Suprapubic skin (tissue), 4 donors: ENCODE results near the gene RPL22. TPM values are rescaled to one million over a fixed set of nuclear protein-coding genes. Genes with fewer than 3 reads are reported as not detected.

ENCODE experiments used
- DNase-seq, 2 donors: peaks; one replicate each; pipeline ENCODE4 v3.0.0-alpha.2; 2019; ENCODE audit warnings: low spot score in 2 of 2
- H3K27ac ChIP-seq: fragments of 200-600 bp; sonication (generic); one replicate; pipeline ENCODE4 v1.5.1; 2019
- H3K27me3 ChIP-seq: fragments of 200-600 bp; sonication (generic); one replicate; pipeline ENCODE4 v1.5.1; 2019
- H3K36me3 ChIP-seq: fragments of 200-600 bp; sonication (generic); one replicate; pipeline ENCODE4 v1.5.1; 2019
- H3K4me1 ChIP-seq: fragments of 200-600 bp; sonication (generic); one replicate; pipeline ENCODE4 v1.5.1; 2019
- H3K4me3 ChIP-seq: fragments of 200-600 bp; sonication (generic); one replicate; pipeline ENCODE4 v1.5.1; 2019; ENCODE audit warnings: mild to moderate bottlenecking
- H3K9me3 ChIP-seq: fragments of 200-600 bp; sonication (generic); one replicate; pipeline ENCODE4 v1.5.1; 2019
- EP300 ChIP-seq: sonication (generic); formaldehyde crosslinking; IDR thresholded peaks from one replicate; pipeline ENCODE4 v1.6.1; 2017; ENCODE audit warnings: antibody characterized with exemption
- POLR2A ChIP-seq, 2 donors: fragments of 450-650 bp; IDR thresholded peaks; one replicate each; pipeline ENCODE4 v1.6.1; 2017; ENCODE audit warnings: antibody characterized with exemption in 2 of 2, mild to moderate bottlenecking in 2 of 2, moderate library complexity in 2 of 2
- POLR2AphosphoS5 ChIP-seq, 3 donors: sonication (generic); formaldehyde crosslinking; IDR thresholded peaks; one replicate each; pipeline ENCODE4 v1.6.1; 2017; ENCODE audit warnings: antibody characterized with exemption in 3 of 3
- WGBS: methylation state at CpG from one replicate; pipeline ENCODE4 v1.1.5; 2018; 5-methylcytosine and 5-hydroxymethylcytosine counted together
- total RNA-seq, 4 donors: library from RNA; depleted of rRNA; stranded (reverse); fragments of >200 nt; gene quantifications; one replicate each; pipeline ENCODE4 v1.1.0, GENCODE V29; 2016
- TF ChIP-seq, protein P1 (sequence below), 2 donors: fragments of 200-600 bp in 1 of 2; fragments of 450-650 bp in 1 of 2; sonication (generic) in 1 of 2; IDR thresholded peaks; one replicate each; pipeline ENCODE4 v1.5.1; 2016 to 2019; ENCODE audit warnings: antibody characterized with exemption in 2 of 2, mild to moderate bottlenecking in 1 of 2, moderate library complexity in 1 of 2

RPL22 gene
- total RNA-seq, 4 donors from 2014 or later = 152 to 206 (median 171) TPM

DNA sequence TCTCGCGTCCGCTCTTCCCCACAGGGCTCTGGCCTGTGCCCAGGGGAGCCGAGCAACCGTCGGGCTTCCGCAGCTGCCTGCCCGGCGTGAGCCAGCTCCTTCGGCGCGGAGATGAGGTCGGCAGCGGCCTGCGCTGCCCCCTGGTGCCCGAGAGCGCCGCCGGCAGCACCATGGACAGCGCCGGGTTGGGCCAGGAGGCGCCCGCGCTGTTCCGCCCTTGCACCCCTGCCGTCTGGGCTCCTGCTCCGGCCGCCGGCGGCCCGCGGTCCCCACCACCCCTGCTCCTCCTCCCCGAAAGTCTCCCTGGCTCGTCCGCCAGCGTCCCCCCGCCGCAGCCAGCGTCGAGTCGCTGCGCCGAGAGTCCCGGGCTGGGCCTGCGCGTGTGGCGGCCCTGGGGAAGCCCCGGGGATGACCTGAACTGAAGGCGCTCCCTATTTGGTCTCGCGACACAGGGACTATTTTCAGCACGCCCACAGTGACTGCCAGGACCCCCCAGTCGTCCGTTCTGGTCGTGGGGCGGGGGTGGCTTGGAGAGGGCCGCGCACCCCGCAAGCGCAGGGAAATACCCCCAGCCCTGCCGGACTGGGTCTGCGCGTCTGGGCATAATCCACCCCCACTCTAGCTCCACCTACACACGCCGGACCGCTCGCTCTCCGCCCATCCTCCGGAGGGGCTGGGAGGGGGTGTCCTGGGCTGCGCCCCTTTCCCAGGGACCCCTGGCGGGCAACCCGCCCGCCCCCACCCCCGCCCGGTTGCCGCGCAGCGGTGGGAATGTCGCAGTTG, 45.9 kb upstream of the RPL22 start:
- H3K4me3 ChIP-seq = no peak overlapping the region
- H3K27me3 ChIP-seq = peaks cover 91% of the 10 kb centered on the region

DNA sequence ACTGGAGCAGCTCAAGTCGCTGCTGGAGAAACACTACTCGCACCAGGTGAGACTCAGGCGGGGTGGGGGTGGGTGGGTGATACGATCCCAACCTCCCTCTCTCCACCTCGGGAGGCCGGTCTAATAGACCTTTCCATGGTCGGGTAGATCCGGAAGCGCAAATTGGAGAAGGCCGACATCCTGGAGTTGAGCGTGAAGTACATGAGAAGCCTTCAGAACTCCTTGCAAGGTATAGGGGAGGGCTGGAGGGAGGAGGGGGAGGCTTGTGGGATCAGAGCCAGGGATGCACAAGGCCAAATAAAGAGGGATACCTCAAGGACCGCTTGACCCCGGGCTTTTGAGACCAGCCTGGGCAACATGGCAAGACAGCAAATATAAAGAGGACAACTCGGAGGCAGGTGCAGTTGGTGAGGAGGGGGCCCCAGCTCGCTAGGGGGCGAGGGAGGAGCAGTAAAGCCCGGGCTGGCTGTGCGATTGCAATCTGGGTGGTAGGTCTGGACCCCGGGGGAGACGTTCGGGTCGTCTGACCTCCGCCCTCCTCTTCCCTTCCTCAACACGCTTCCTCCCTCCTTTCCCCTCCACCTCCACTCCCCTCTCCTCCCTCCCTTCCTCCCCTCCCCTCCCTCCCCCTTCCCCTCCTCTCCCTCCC, 45.1 kb upstream of the RPL22 start:
- Histone ChIP-seq H3K27me3 (peaks cover 91% of the 10 kb centered on the region), H3K9me3 (no peaks in the 10 kb centered on the region)
- 3% methylated on average over 20 of the region's 24 CpGs for WGBS

More for the DNA sequence above, 45.9 kb upstream of the RPL22 start:
- Histone ChIP-seq H3K4me1 (peaks cover 52% of the 10 kb centered on the region), H3K27ac (no peak overlapping the region), H3K9me3 (no peaks in the 10 kb centered on the region), H3K36me3 (no peaks in the 10 kb centered on the region)
- 0% methylated on average over 2 of the region's 79 CpGs for WGBS
- TF ChIP-seq EP300 (no peak), POLR2A (IDR thresholded peaks at IDR 0.05) (no peak), POLR2AphosphoS5 (IDR thresholded peaks at IDR 0.05) (peak in 1 of 3 donors; percentile 53)
- TF ChIP-seq, protein P1, sequence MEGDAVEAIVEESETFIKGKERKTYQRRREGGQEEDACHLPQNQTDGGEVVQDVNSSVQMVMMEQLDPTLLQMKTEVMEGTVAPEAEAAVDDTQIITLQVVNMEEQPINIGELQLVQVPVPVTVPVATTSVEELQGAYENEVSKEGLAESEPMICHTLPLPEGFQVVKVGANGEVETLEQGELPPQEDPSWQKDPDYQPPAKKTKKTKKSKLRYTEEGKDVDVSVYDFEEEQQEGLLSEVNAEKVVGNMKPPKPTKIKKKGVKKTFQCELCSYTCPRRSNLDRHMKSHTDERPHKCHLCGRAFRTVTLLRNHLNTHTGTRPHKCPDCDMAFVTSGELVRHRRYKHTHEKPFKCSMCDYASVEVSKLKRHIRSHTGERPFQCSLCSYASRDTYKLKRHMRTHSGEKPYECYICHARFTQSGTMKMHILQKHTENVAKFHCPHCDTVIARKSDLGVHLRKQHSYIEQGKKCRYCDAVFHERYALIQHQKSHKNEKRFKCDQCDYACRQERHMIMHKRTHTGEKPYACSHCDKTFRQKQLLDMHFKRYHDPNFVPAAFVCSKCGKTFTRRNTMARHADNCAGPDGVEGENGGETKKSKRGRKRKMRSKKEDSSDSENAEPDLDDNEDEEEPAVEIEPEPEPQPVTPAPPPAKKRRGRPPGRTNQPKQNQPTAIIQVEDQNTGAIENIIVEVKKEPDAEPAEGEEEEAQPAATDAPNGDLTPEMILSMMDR (IDR thresholded peaks at IDR 0.05) = peak; percentile 73 to 86
- DNase-seq = no peak

DNA sequence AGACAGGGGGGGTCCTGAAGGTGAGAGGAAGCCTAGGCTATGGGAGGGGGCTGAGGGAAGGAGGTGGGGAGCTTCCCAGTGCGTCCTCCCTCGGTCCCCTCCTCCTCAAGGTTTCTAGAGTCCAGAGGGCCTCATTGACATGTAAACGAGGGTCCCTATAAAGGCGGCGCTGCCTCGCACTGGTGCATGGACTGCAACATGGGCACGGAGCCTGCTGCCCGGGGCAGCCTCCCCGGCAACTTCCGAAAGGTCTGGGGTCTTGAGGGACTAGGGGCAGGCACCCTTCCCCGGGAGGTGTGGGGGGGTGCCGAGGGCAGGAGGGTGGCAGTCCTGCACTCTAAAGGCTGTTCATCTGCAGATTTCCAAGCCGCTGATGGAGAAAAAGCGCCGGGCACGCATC, 44.6 kb upstream of the RPL22 start, which contains the start of gene HES3:
TSS of gene HES3 (plus strand) at position 187 of the 400 bp plus-strand sequence. CDS start at position 374, 187 bp downstream.
- H3K27ac ChIP-seq = no peak within 1 kb of the TSS
- H3K36me3 ChIP-seq = no peaks in the 10 kb centered on the region
- 16% methylated on average over 10 of the region's 16 CpGs for WGBS
- TF ChIP-seq POLR2AphosphoS5 (IDR thresholded peaks at IDR 0.05) = no peak
- TF ChIP-seq, protein P1 (IDR thresholded peaks at IDR 0.05) = no peak
- no peak for TF ChIP-seq POLR2A (IDR thresholded peaks at IDR 0.05)
- no peak for TF ChIP-seq EP300
- no peak for DNase-seq
- H3K27me3 ChIP-seq = peaks cover 91% of the 10 kb centered on the region
- H3K9me3 ChIP-seq = no peaks in the 10 kb centered on the region
- H3K4me1 ChIP-seq = peaks cover 42% of the 10 kb centered on the region
- H3K4me3 ChIP-seq = no peak within 1 kb of the TSS

More for the DNA sequence above, 45.1 kb upstream of the RPL22 start:
- peaks cover 46% of the 10 kb centered on the region for H3K4me1 ChIP-seq
- H3K27ac ChIP-seq = no peak overlapping the region
- no peak overlapping the region for H3K4me3 ChIP-seq
- TF ChIP-seq EP300 (no peak), POLR2AphosphoS5 (IDR thresholded peaks at IDR 0.05) (no peak), POLR2A (IDR thresholded peaks at IDR 0.05) (no peak)
- TF ChIP-seq, protein P1 (IDR thresholded peaks at IDR 0.05) = no peak
- DNase-seq = no peak
- no peaks in the 10 kb centered on the region for H3K36me3 ChIP-seq

DNA sequence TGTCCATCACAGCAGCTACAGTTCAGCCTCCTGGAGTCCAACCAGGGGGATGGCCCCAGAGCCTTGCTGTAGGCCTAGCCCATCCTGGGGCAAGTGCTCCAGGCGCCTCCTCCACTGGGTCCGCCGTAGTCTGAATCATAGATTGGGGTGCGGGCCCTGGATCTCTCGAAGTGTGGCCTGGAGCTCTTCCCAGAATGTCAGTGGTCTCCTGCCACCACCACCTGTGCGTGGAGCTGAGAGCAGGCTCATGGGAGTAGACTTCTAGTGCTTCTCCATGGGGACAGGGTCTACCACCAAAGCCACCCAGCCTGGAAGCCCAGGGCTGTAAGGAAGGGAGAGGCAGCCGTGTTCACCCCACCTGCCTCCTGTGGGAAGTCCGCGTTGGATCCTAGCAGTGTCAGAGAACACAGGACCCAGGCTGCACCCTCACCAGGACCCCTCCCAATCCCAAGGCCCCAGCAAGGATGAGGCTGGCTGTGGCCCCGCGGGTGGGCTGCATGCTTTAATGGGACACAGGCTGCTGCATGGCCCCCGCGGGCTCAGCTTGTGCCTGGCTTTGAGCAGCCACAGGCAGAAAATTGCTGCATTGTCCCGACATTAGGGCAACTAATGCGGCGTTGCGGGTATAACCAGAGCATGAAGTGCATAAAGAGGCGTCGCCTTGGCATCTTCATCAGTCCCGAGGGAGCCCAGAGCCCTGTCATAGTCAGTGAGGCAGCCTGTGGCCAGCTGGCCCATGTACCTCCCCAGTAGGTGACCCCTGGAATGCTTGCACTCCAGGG, 43.8 kb upstream of the RPL22 start:
- no peak for TF ChIP-seq POLR2A (IDR thresholded peaks at IDR 0.05)
- TF ChIP-seq POLR2AphosphoS5 (IDR thresholded peaks at IDR 0.05) = no peak
- TF ChIP-seq EP300 = no peak
- TF ChIP-seq, protein P1 (IDR thresholded peaks at IDR 0.05) = no peak
- Histone ChIP-seq H3K4me1 (peaks cover 38% of the 10 kb centered on the region), H3K36me3 (no peaks in the 10 kb centered on the region), H3K27ac (no peak overlapping the region), H3K4me3 (no peak overlapping the region), H3K9me3 (no peaks in the 10 kb centered on the region), H3K27me3 (peaks cover 84% of the 10 kb centered on the region)
- WGBS = 30% methylated on average over 20 of the region's 20 CpGs
- no peak for DNase-seq
